Astrocyte (in vitro differentiated cells and primary cell): ENCODE measurements around the gene TTC9C. TPM values are rescaled to one million over a fixed set of nuclear protein-coding genes. Genes with fewer than 3 reads are reported as not detected.
A peak's percentile ranks its signal among the peaks of the same experiment; 100 is the strongest.

Experiments
- DNase-seq: peaks from one replicate; pipeline ENCODE4 v3.0.0-alpha.2; 2010; ENCODE audit warnings: low read depth
- FAIRE-seq: peaks from 2 replicates; lab custom pipeline; 2011; peaks lifted over from hg19 to GRCh38; lab: Jason Lieb, UNC
- H2AFZ ChIP-seq: 2 replicates; pipeline ENCODE4 v1.6.0; 2012; ENCODE audit warnings: low read depth, low read length, inconsistent platforms
- H3K27ac ChIP-seq: 2 replicates; pipeline ENCODE4 v1.5.1; 2011; ENCODE audit warnings: low read depth, low read length, inconsistent platforms
- H3K27me3 ChIP-seq: 2 replicates; pipeline ENCODE4 v1.6.0; 2011; ENCODE audit warnings: low read length, inconsistent platforms; ENCODE audit not compliant: insufficient read depth
- H3K36me3 ChIP-seq: 2 replicates; pipeline ENCODE4 v1.5.1; 2011; ENCODE audit warnings: low read length, inconsistent platforms; ENCODE audit not compliant: insufficient read depth
- H3K4me1 ChIP-seq: 2 replicates; pipeline ENCODE4 v1.5.1; 2011; ENCODE audit warnings: low read length, inconsistent platforms; ENCODE audit not compliant: insufficient read depth
- H3K4me2 ChIP-seq: 2 replicates; pipeline ENCODE4 v1.6.0; 2012; ENCODE audit warnings: low read length, inconsistent platforms
- H3K4me3 ChIP-seq: 2 replicates; pipeline ENCODE4 v1.5.1; 2011; ENCODE audit warnings: low read depth, mild to moderate bottlenecking, low read length, inconsistent platforms; ENCODE audit not compliant: insufficient read depth
- H3K79me2 ChIP-seq: 2 replicates; pipeline ENCODE4 v1.6.0; 2012; ENCODE audit warnings: mild to moderate bottlenecking, low read length, inconsistent platforms; ENCODE audit not compliant: insufficient read depth
- H3K9ac ChIP-seq: 2 replicates; pipeline ENCODE4 v1.6.0; 2012; ENCODE audit warnings: mild to moderate bottlenecking, low read length, inconsistent platforms
- H3K9me3 ChIP-seq: 2 replicates; pipeline ENCODE4 v1.5.1; 2012; ENCODE audit warnings: low read depth, mild to moderate bottlenecking, low read length, inconsistent platforms; ENCODE audit not compliant: insufficient read depth
- H4K20me1 ChIP-seq: 2 replicates; pipeline ENCODE4 v1.6.0; 2012; ENCODE audit warnings: low read length, inconsistent platforms; ENCODE audit not compliant: insufficient read depth
- H3K27ac Mint-ChIP-seq: one replicate; pipeline ENCODE4 v1.8.0; 2021; ENCODE audit warnings: mild to moderate bottlenecking, mixed read lengths; ENCODE audit not compliant: unreplicated experiment
- H3K27me3 Mint-ChIP-seq: one replicate; pipeline ENCODE4 v1.8.0; 2021; ENCODE audit warnings: low read depth, mixed read lengths; ENCODE audit not compliant: unreplicated experiment
- H3K36me3 Mint-ChIP-seq: one replicate; pipeline ENCODE4 v1.8.0; 2021; ENCODE audit warnings: low read depth, mixed read lengths; ENCODE audit not compliant: unreplicated experiment
- H3K4me1 Mint-ChIP-seq: one replicate; pipeline ENCODE4 v1.8.0; 2021; ENCODE audit warnings: low read depth, mixed read lengths; ENCODE audit not compliant: unreplicated experiment
- H3K4me3 Mint-ChIP-seq: one replicate; pipeline ENCODE4 v1.8.0; 2021; ENCODE audit warnings: mild to moderate bottlenecking, moderate library complexity, mixed read lengths; ENCODE audit not compliant: unreplicated experiment
- H3K9me3 Mint-ChIP-seq: one replicate; pipeline ENCODE4 v1.8.0; 2021; ENCODE audit warnings: mild to moderate bottlenecking, mixed read lengths; ENCODE audit not compliant: unreplicated experiment
- EZH2 ChIP-seq: IDR thresholded peaks from 2 replicates; pipeline ENCODE4 v1.6.1; 2012; ENCODE audit warnings: mild to moderate bottlenecking, low read length, inconsistent platforms; ENCODE audit not compliant: insufficient read depth
- total RNA-seq: library from RNA; stranded (reverse); gene quantifications from 2 replicates; pipeline ENCODE4 v1.2.1, GENCODE V29; 2021
- TF ChIP-seq, protein P1 (sequence below): IDR thresholded peaks from 2 replicates; pipeline ENCODE4 v1.5.1; 2011; ENCODE audit warnings: low read depth, mild to moderate bottlenecking, inconsistent platforms, low read length, moderate library complexity; ENCODE audit not compliant: insufficient read depth

TTC9C gene
- total RNA-seq, 1 donor from 2014 or later: 51.9 TPM

DNA sequence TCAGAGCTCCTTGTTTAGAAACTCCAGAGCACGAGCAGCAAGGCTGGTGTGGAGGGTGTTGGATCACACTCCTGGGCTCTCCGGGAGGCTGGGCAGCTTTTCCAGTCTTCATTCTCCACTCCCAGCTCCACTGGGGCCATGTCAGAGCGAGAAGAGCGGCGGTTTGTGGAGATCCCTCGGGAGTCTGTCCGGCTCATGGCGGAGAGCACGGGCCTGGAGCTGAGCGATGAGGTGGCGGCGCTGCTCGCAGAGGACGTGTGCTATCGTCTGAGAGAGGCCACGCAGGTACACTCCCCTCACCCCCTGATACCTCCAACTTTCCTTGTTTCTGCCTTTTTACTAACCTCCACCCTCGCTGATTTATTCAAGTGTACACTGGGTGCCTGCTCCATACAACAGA lies 47.4 kb downstream of the TTC9C start:
- Histone ChIP-seq H3K79me2 (peaks cover 18% of the 10 kb centered on the region), H3K36me3 (peaks cover 15% of the 10 kb centered on the region), H3K4me2 (no peak overlapping the region), H4K20me1 (no peaks in the 10 kb centered on the region), H3K9me3 (no peaks in the 10 kb centered on the region), H3K27me3 (no peaks in the 10 kb centered on the region), H3K4me3 (no peak overlapping the region), H3K4me1 (peaks cover 9% of the 10 kb centered on the region), H2AFZ (no peak overlapping the region), H3K27ac (no peak overlapping the region), H3K9ac (no peak overlapping the region)
- H3K4me1 Mint-ChIP-seq: peaks cover 9% of the 10 kb centered on the region
- FAIRE-seq (no peak), DNase-seq (no peak)
- no peak overlapping the region for H3K27ac Mint-ChIP-seq
- peaks cover 9% of the 10 kb centered on the region for H3K36me3 Mint-ChIP-seq
- TF ChIP-seq, protein P1, sequence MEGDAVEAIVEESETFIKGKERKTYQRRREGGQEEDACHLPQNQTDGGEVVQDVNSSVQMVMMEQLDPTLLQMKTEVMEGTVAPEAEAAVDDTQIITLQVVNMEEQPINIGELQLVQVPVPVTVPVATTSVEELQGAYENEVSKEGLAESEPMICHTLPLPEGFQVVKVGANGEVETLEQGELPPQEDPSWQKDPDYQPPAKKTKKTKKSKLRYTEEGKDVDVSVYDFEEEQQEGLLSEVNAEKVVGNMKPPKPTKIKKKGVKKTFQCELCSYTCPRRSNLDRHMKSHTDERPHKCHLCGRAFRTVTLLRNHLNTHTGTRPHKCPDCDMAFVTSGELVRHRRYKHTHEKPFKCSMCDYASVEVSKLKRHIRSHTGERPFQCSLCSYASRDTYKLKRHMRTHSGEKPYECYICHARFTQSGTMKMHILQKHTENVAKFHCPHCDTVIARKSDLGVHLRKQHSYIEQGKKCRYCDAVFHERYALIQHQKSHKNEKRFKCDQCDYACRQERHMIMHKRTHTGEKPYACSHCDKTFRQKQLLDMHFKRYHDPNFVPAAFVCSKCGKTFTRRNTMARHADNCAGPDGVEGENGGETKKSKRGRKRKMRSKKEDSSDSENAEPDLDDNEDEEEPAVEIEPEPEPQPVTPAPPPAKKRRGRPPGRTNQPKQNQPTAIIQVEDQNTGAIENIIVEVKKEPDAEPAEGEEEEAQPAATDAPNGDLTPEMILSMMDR: no peak
- no peak for TF ChIP-seq EZH2
- H3K27me3 Mint-ChIP-seq: no peaks in the 10 kb centered on the region
- no peak overlapping the region for H3K4me3 Mint-ChIP-seq
- no peaks in the 10 kb centered on the region for H3K9me3 Mint-ChIP-seq

DNA sequence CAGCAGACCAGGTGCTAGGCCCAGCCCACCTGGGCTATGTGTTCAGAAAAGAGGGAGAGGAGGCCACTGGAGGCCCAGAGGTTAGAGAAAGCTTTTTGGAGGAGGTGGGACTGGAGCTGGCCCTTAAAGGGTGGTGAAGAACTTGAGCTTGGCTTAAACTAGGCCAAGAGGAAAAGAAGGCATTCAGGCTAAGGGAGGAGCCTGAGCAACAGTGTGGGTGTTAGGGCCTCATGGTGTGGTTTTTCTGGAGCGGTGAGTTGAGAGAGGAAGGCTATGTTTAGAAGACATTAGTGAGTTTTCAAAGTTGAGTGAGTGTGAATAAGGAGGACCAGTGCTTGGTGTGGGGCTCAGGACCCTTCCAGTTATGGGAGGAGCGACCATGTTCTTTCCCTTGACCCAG lies 49.1 kb downstream of the TTC9C start:
- H3K36me3 ChIP-seq: peaks cover 15% of the 10 kb centered on the region
- H3K9ac ChIP-seq: no peak overlapping the region
- H3K79me2 ChIP-seq: peaks cover 8% of the 10 kb centered on the region
- no peak overlapping the region for H3K4me3 Mint-ChIP-seq
- no peak for DNase-seq
- H2AFZ ChIP-seq: no peak overlapping the region
- no peaks in the 10 kb centered on the region for H3K27me3 Mint-ChIP-seq
- H3K9me3 Mint-ChIP-seq: no peaks in the 10 kb centered on the region
- no peak overlapping the region for H3K4me2 ChIP-seq
- TF ChIP-seq EZH2: no peak
- TF ChIP-seq, protein P1: no peak
- H3K36me3 Mint-ChIP-seq: peaks cover 13% of the 10 kb centered on the region
- no peak overlapping the region for H3K27ac Mint-ChIP-seq
- H3K4me1 ChIP-seq: no peaks in the 10 kb centered on the region
- FAIRE-seq: no peak
- no peaks in the 10 kb centered on the region for H4K20me1 ChIP-seq
- H3K27me3 ChIP-seq: no peaks in the 10 kb centered on the region
- peaks cover 4% of the 10 kb centered on the region for H3K4me1 Mint-ChIP-seq
- no peaks in the 10 kb centered on the region for H3K9me3 ChIP-seq
- no peak overlapping the region for H3K27ac ChIP-seq
- no peak overlapping the region for H3K4me3 ChIP-seq

DNA sequence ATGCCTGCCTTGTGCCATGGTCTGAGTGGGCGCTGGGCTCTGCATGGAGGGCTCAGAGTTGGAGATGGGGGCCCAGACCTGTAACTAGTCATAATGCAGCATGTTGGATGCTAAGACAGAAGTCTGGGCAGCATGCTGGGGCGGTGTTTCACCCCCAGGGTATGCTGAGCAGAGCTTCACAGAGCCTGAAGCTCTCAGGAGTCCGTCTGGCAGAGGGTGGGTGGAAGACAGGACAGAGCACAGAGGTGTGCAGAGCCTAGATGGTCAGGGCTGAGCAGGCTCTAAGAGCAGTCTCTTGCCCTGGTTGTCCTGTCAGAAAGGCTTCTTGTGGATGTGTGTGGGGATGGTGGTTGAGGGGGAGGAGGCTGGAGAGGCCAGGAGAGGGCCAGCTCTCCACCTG lies 50.2 kb downstream of the TTC9C start:
- H3K4me3 Mint-ChIP-seq: no peak overlapping the region

More for the DNA sequence above, 50.2 kb downstream of the TTC9C start:
- FAIRE-seq: no peak
- H3K79me2 ChIP-seq: peaks cover 4% of the 10 kb centered on the region
- H4K20me1 ChIP-seq: no peaks in the 10 kb centered on the region
- H2AFZ ChIP-seq: no peak overlapping the region
- H3K27ac ChIP-seq: no peak overlapping the region
- no peaks in the 10 kb centered on the region for H3K9me3 Mint-ChIP-seq
- no peak overlapping the region for H3K9ac ChIP-seq
- H3K4me1 ChIP-seq: no peaks in the 10 kb centered on the region
- H3K36me3 ChIP-seq: peaks cover 18% of the 10 kb centered on the region
- no peaks in the 10 kb centered on the region for H3K27me3 Mint-ChIP-seq
- H3K4me2 ChIP-seq: no peak overlapping the region
- no peaks in the 10 kb centered on the region for H3K9me3 ChIP-seq
- H3K27ac Mint-ChIP-seq: peak overlapping the region; percentile 16
- no peak for TF ChIP-seq EZH2
- TF ChIP-seq, protein P1: no peak
- no peak overlapping the region for H3K4me3 ChIP-seq
- H3K27me3 ChIP-seq: no peaks in the 10 kb centered on the region
- H3K4me1 Mint-ChIP-seq: peaks cover 4% of the 10 kb centered on the region
- DNase-seq: no peak
- peaks cover 13% of the 10 kb centered on the region for H3K36me3 Mint-ChIP-seq
